HepG2 (cell line): Measurements from ENCODE around the gene VDAC2. TPM values are rescaled to one million over a fixed set of nuclear protein-coding genes. Genes with fewer than 3 reads are reported as not detected.

ENCODE experiments used
- ATAC-seq: fragments of 200-7000 bp; cut with Tn5 transposase; 3 replicates; pipeline ENCODE4 v1.9.1; 2020; ENCODE audit warnings: mild to moderate bottlenecking, moderate library complexity
- BruUV-seq: library from RNA; stranded (reverse); fragments of 400-500 nt; replicated peaks from 2 replicates; lab custom pipeline; 2021; lab: Mats Ljungman, UMichigan
- CTCF ChIA-PET: fragments of 300-600 bp; formaldehyde crosslinking; extraction: SDS; loops from one replicate; lab custom pipeline; 2021; ENCODE audit warnings: low total read pairs, inconsistent platforms, low intra/inter-chr PET ratio; lab: Yijun Ruan, JAX
- POLR2A ChIA-PET: fragments of 350-600 bp; sonication (Branson Sonifier 250); formaldehyde crosslinking; loops from one replicate; lab custom pipeline; 2020; ENCODE audit warnings: antibody characterized with exemption, inconsistent platforms; lab: Yijun Ruan, JAX
- DNase-seq: peaks from one replicate; pipeline ENCODE4 v3.0.0-alpha.2; 2015; ENCODE audit warnings: low spot score
- FAIRE-seq: peaks from 3 replicates; lab custom pipeline; 2011; peaks lifted over from hg19 to GRCh38; lab: Jason Lieb, UNC
- H2AFZ ChIP-seq: one replicate; pipeline ENCODE4 v1.6.1; 2011; ENCODE audit warnings: low read length, inconsistent platforms
- H3K27ac ChIP-seq: fragments of 300-600 bp; 3 replicates; pipeline ENCODE4 v1.8.0; 2011; ENCODE audit warnings: mixed run types, mild to moderate bottlenecking, mixed read lengths, low read length, inconsistent platforms; ENCODE audit not compliant: insufficient read depth; ENCODE audit errors: extremely low read length
- H3K27me3 ChIP-seq, 2 experiments: fragments of 200-600 bp in 1 of 2; 2 replicates in 1 of 2; 3 replicates in 1 of 2; pipeline versions ENCODE4 v1.6.0 to v1.8.0; 2011; ENCODE audit warnings: low read length in 2 of 2, mild to moderate bottlenecking in 2 of 2, moderate library complexity in 2 of 2, inconsistent platforms in 1 of 2; ENCODE audit not compliant: insufficient read depth in 2 of 2, control insufficient read depth in 1 of 2
- H3K36me3 ChIP-seq, 2 experiments: fragments of 200-600 bp in 1 of 2; replicated peaks in 1 of 2; 2 replicates in 1 of 2; 3 replicates in 1 of 2; pipeline versions ENCODE4 v1.5.1 to v1.8.0; 2011; ENCODE audit warnings: low read length in 2 of 2, inconsistent platforms in 1 of 2; ENCODE audit not compliant: insufficient read depth in 2 of 2, control insufficient read depth in 1 of 2
- H3K4me1 ChIP-seq: 2 replicates; pipeline ENCODE4 v1.5.1; 2012; ENCODE audit warnings: low read length, inconsistent platforms; ENCODE audit not compliant: insufficient read depth
- H3K4me2 ChIP-seq: 2 replicates; pipeline ENCODE4 v1.6.0; 2011; ENCODE audit warnings: low read depth, low read length, inconsistent platforms
- H3K4me3 ChIP-seq, 3 experiments: fragments of 200-600 bp in 1 of 3; sonication (generic), shearing (Covaris generic) in 1 of 3; replicated peaks in 1 of 3; 2 replicates each; pipeline ENCODE4 v1.5.1; 2011 to 2016; ENCODE audit warnings: low read length in 3 of 3, inconsistent platforms in 2 of 3, low read depth in 2 of 3, mild to moderate bottlenecking in 2 of 3, control low read depth in 1 of 3, mixed read lengths in 1 of 3; ENCODE audit not compliant: insufficient read depth in 1 of 3
- H3K79me2 ChIP-seq: one replicate; pipeline ENCODE4 v1.6.1; 2011; ENCODE audit warnings: low read length, inconsistent platforms; ENCODE audit not compliant: insufficient read depth
- H3K9ac ChIP-seq: 2 replicates; pipeline ENCODE4 v1.6.0; 2011; ENCODE audit warnings: mild to moderate bottlenecking, low read depth, low read length, inconsistent platforms; ENCODE audit not compliant: insufficient read depth
- H3K9me3 ChIP-seq: 2 replicates; pipeline ENCODE4 v1.5.1; 2012; ENCODE audit warnings: mild to moderate bottlenecking, low read length
- H4K20me1 ChIP-seq: 2 replicates; pipeline ENCODE4 v1.6.0; 2011; ENCODE audit warnings: inconsistent platforms, mild to moderate bottlenecking, low read length, moderate library complexity; ENCODE audit not compliant: insufficient read depth
- ATF7-NPFF ChIP-seq: sonication (generic); formaldehyde crosslinking; IDR thresholded peaks from 2 replicates; pipeline ENCODE4 v1.8.1; 2023; ENCODE audit warnings: mild to moderate bottlenecking, low read depth, missing genetic modification reagents, moderate library complexity
- ELF1 ChIP-seq: sonication (generic); formaldehyde crosslinking; IDR thresholded peaks from 2 replicates; pipeline ENCODE4 v1.4.0; 2020; ENCODE audit warnings: missing genetic modification reagents
- NFIC ChIP-seq: IDR thresholded peaks from 2 replicates; pipeline ENCODE4 v1.6.1; 2012; ENCODE audit warnings: mild to moderate bottlenecking, low read length, inconsistent platforms
- ZNF12 ChIP-seq: sonication (generic); formaldehyde crosslinking; IDR thresholded peaks from 2 replicates; pipeline ENCODE4 v1.5.0; 2020; ENCODE audit warnings: missing genetic modification reagents
- ZNF136 ChIP-seq: sonication (generic); formaldehyde crosslinking; IDR thresholded peaks from 2 replicates; pipeline ENCODE4 v1.8.1; 2022; ENCODE audit warnings: low read depth, mild to moderate bottlenecking, moderate library complexity, missing genetic modification reagents
- ZNF337 ChIP-seq: sonication (generic); formaldehyde crosslinking; IDR thresholded peaks from 2 replicates; pipeline ENCODE4 v1.5.1; 2020; ENCODE audit warnings: missing genetic modification reagents, low read depth, mild to moderate bottlenecking, borderline replicate concordance
- ZNF484 ChIP-seq: sonication (generic); formaldehyde crosslinking; IDR thresholded peaks from 2 replicates; pipeline ENCODE4 v1.5.1; 2020; ENCODE audit warnings: mild to moderate bottlenecking, low read depth, missing genetic modification reagents, borderline replicate concordance
- ZNF570 ChIP-seq: sonication (generic); formaldehyde crosslinking; IDR thresholded peaks from 2 replicates; pipeline ENCODE4 v1.4.0; 2020; ENCODE audit warnings: mild to moderate bottlenecking, missing genetic modification reagents, borderline replicate concordance
- ZNF660 ChIP-seq: sonication (generic); formaldehyde crosslinking; IDR thresholded peaks from 2 replicates; pipeline ENCODE4 v1.5.1; 2020; ENCODE audit warnings: mild to moderate bottlenecking, low read depth, missing genetic modification reagents, borderline replicate concordance
- WGBS: methylation state at CpG from one replicate; pipeline ENCODE4 v1.1.6; 2017; ENCODE audit warnings: low lambda C conversion rate; 5-methylcytosine and 5-hydroxymethylcytosine counted together
- in situ Hi-C: cut with HindIII; loops from 2 replicates; pipeline ENCODE4 v1.10.0; 2017; ENCODE audit warnings: low pct_unique_long_range_greater_than_20kb; ENCODE audit not compliant: extremely low pct_ligation_motif_present
- intact Hi-C: fragments of 100-400 bp; cut with micrococcal nuclease; formaldehyde crosslinking; loops from one replicate; pipeline ENCODE4 v1.10.0; 2022; ENCODE audit not compliant: unreplicated experiment
- polyA plus RNA-seq, 8 experiments: library from polyadenylated mRNA; depleted of rRNA in 3 of 8; stranded (reverse) in 7 of 8; unstranded in 1 of 8; fragments of >200 nt; fragmentation: Illumina TruSeq in 4 of 8; extraction: Trizol in 4 of 8; gene quantifications; 2 replicates each; pipeline versions ENCODE4 v1.2.1 to v1.2.3, GENCODE V29; 2011 to 2016; ENCODE audit warnings: low read depth in 4 of 8, missing spikeins in 1 of 8, mixed read lengths in 1 of 8; ENCODE audit not compliant: insufficient read depth in 1 of 8
- total RNA-seq, 5 experiments: library from RNA; depleted of rRNA; stranded (reverse); fragments of >200 nt; fragmentation: Illumina TruSeq; extraction: Trizol; gene quantifications; 2 replicates each; pipeline ENCODE4 v1.2.3, GENCODE V29; 2016; ENCODE audit warnings: low read depth in 1 of 5
- TF ChIP-seq, protein P1 (sequence below): sonication (generic); formaldehyde crosslinking; IDR thresholded peaks from 2 replicates; pipeline ENCODE4 v1.9.0; 2022; ENCODE audit warnings: missing genetic modification reagents, mild to moderate bottlenecking, borderline replicate concordance

VDAC2 gene
- total and polyA plus RNA-seq, 2 of the 13 experiments (the other 11 are each of a cell fraction or from before 2014, with no cell fraction given) = 67.9 to 222 TPM

DNA sequence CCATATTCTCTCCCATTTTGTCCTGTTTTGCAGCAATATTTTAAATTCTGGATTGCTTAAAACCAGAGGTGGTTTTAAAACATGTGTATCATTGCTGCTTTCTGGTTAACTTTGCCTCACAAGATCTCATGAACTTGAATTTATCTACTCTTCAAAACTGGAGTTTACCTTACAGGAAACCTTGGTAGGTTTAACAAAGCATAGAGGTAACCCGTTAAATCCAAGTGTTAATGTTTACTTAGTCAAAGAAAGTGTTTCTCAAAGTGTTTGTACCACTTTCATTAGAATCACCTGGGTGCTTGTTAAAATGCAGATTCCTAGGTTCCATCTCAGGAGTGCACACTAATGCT lies 44.0 kb upstream of the VDAC2 start:
- no peak for DNase-seq
- FAIRE-seq = no peak
- 21% methylated on average over 1 of the region's 1 CpG for WGBS
- Histone ChIP-seq H4K20me1 (no peaks in the 10 kb centered on the region), H3K27ac (peak overlapping the region; percentile 34), H3K4me3 (no peak overlapping the region), H3K9ac (no peak overlapping the region), H3K79me2 (peaks cover 2% of the 10 kb centered on the region), H3K4me1 (peaks cover 51% of the 10 kb centered on the region), H2AFZ (no peak overlapping the region), H3K9me3 (no peaks in the 10 kb centered on the region), H3K4me2 (0 out of 2 replicates have a peak overlapping the region, but pooled peaks have one; percentile 8), H3K27me3 (no peaks in the 10 kb centered on the region), H3K36me3 (peaks cover 3 to 4% of the 10 kb centered on the region in 2 experiments; a peak in 3 of 5 replicates)
- intact Hi-C loops = no loop called here
- no TSS peak for BruUV-seq
- TF ChIP-seq ZNF484 (CRISPR knock-in tag) (no peak), ATF7-NPFF (CRISPR knock-in tag) (no peak), ZNF337 (CRISPR knock-in tag) (no peak), ZNF136 (CRISPR knock-in tag) (no peak), ZNF12 (CRISPR knock-in tag) (no peak), ZNF570 (CRISPR knock-in tag) (no peak), ELF1 (CRISPR knock-in tag) (no peak), ZNF660 (CRISPR knock-in tag) (no peak), NFIC (no peak)
- TF ChIP-seq, protein P1, sequence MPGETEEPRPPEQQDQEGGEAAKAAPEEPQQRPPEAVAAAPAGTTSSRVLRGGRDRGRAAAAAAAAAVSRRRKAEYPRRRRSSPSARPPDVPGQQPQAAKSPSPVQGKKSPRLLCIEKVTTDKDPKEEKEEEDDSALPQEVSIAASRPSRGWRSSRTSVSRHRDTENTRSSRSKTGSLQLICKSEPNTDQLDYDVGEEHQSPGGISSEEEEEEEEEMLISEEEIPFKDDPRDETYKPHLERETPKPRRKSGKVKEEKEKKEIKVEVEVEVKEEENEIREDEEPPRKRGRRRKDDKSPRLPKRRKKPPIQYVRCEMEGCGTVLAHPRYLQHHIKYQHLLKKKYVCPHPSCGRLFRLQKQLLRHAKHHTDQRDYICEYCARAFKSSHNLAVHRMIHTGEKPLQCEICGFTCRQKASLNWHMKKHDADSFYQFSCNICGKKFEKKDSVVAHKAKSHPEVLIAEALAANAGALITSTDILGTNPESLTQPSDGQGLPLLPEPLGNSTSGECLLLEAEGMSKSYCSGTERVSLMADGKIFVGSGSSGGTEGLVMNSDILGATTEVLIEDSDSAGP (CRISPR knock-in tag) = no peak
- in situ Hi-C loops = no loop called here
- POLR2A ChIA-PET = interaction anchor here (1.8 to 2.2 kb wide), 2 partner anchors 21 to 44 kb away, joined by 5 to 16 read pairs; partner anchors contain the start of gene VDAC2
- ATAC-seq = no peak
- CTCF ChIA-PET = interaction anchor here (1.0 kb wide), 1 partner anchor 10 kb away, joined by 3 read pairs; no protein-coding TSS in a partner anchor
